GM12878 (cell line): ENCODE results near the gene IQCK. TPM values are rescaled to one million over a fixed set of nuclear protein-coding genes. Genes with fewer than 3 reads are reported as not detected.

Experiments used
- ATAC-seq: fragments of 200-7000 bp; cut with Tn5 transposase; 3 replicates; pipeline ENCODE4 v1.9.1; 2020; ENCODE audit warnings: mild to moderate bottlenecking, moderate library complexity
- BruUV-seq: library from RNA; stranded (reverse); fragments of 400-500 nt; replicated peaks from 2 replicates; lab custom pipeline; 2021; lab: Mats Ljungman, UMichigan
- CTCF ChIA-PET: fragments of 300-600 bp; sonication (Branson Sonifier 250); formaldehyde crosslinking; extraction: SDS; loops from one replicate; lab custom pipeline; 2021; ENCODE audit warnings: inconsistent platforms; lab: Yijun Ruan, JAX
- POLR2A ChIA-PET: fragments of 350-600 bp; formaldehyde crosslinking; extraction: SDS; loops from one replicate; lab custom pipeline; 2021; ENCODE audit warnings: inconsistent platforms; lab: Charles Lee
- RAD21 ChIA-PET: fragments of 300-600 bp; sonication (Branson Sonifier 250); formaldehyde crosslinking; loops from one replicate; lab custom pipeline; 2023; ENCODE audit warnings: antibody characterized with exemption; ENCODE audit not compliant: unreplicated experiment; lab: Charles Lee
- SMC1A ChIA-PET: fragments of 300-600 bp; sonication (Branson Sonifier 250); formaldehyde crosslinking; loops from one replicate; lab custom pipeline; 2023; ENCODE audit not compliant: unreplicated experiment, uncharacterized antibody; lab: Charles Lee
- DNase-seq: peaks from one replicate; pipeline ENCODE4 v3.0.0-alpha.2; 2011; ENCODE audit warnings: low read depth, low spot score
- FAIRE-seq: peaks from 3 replicates; lab custom pipeline; 2011; peaks lifted over from hg19 to GRCh38; lab: Jason Lieb, UNC
- H2AFZ ChIP-seq: 2 replicates; pipeline ENCODE4 v1.6.0; 2011; ENCODE audit warnings: low read depth, low read length, control low read depth; ENCODE audit not compliant: control insufficient read depth
- H3K27ac ChIP-seq: 2 replicates; pipeline ENCODE4 v1.5.1; 2011; ENCODE audit warnings: control low read depth; ENCODE audit not compliant: control insufficient read depth, insufficient read depth
- H3K27me3 ChIP-seq, 2 experiments: replicated peaks in 1 of 2; 2 replicates each; pipeline versions ENCODE4 v1.6.0 to v1.6.1; 2011; ENCODE audit warnings: low read length in 1 of 2; ENCODE audit not compliant: control insufficient read depth in 2 of 2, insufficient read depth in 2 of 2
- H3K36me3 ChIP-seq, 2 experiments: 2 replicates each; pipeline ENCODE4 v1.5.1; 2011; ENCODE audit warnings: low read length in 1 of 2; ENCODE audit not compliant: control insufficient read depth in 2 of 2, insufficient read depth in 2 of 2
- H3K4me1 ChIP-seq: 2 replicates; pipeline ENCODE4 v1.6.1; 2011; ENCODE audit warnings: mild to moderate bottlenecking, low read length, moderate library complexity, mixed read lengths; ENCODE audit not compliant: control insufficient read depth, insufficient read depth
- H3K4me2 ChIP-seq: 2 replicates; pipeline ENCODE4 v1.6.0; 2011; ENCODE audit warnings: control low read depth; ENCODE audit not compliant: control insufficient read depth, insufficient read depth
- H3K4me3 ChIP-seq: fragments of 200-600 bp; sonication (generic); 2 replicates; pipeline ENCODE4 v1.5.1; 2016
- H3K79me2 ChIP-seq: 2 replicates; pipeline ENCODE4 v1.6.0; 2011; ENCODE audit warnings: low read length; ENCODE audit not compliant: control insufficient read depth, insufficient read depth
- H3K9ac ChIP-seq: 2 replicates; pipeline ENCODE4 v1.8.0; 2011; ENCODE audit warnings: low read length, control low read depth, mixed read lengths; ENCODE audit not compliant: control insufficient read depth, insufficient read depth
- H3K9me3 ChIP-seq: replicated peaks from 3 replicates; pipeline ENCODE4 v1.5.1; 2011; ENCODE audit warnings: mild to moderate bottlenecking, low read length; ENCODE audit not compliant: control insufficient read depth, insufficient read depth
- H4K20me1 ChIP-seq: 2 replicates; pipeline ENCODE4 v1.6.0; 2011; ENCODE audit not compliant: control insufficient read depth, insufficient read depth
- ASH2L ChIP-seq: fragments of 300-600, 200-600 bp; sonication (generic); IDR thresholded peaks from 2 replicates; pipeline ENCODE4 v1.6.1; 2017; ENCODE audit warnings: low read depth, mild to moderate bottlenecking, borderline replicate concordance
- BCL11A ChIP-seq: IDR thresholded peaks from 2 replicates; pipeline ENCODE4 v1.6.1; 2011; ENCODE audit warnings: low read depth, low read length
- ETV6 ChIP-seq, 2 experiments: fragments of 450-650 bp in 1 of 2; IDR thresholded peaks in 1 of 2; conservative IDR thresholded peaks in 1 of 2; 2 replicates each; pipeline ENCODE4 v1.6.1; 2014; ENCODE audit warnings: antibody characterized with exemption in 1 of 2, borderline replicate concordance in 1 of 2, low read depth in 1 of 2, mild to moderate bottlenecking in 1 of 2, moderate library complexity in 1 of 2
- IRF5 ChIP-seq: fragments of 450-650 bp; IDR thresholded peaks from 2 replicates; pipeline ENCODE4 v1.6.1; 2017; ENCODE audit warnings: borderline replicate concordance
- POLR2AphosphoS5 ChIP-seq: IDR thresholded peaks from 2 replicates; pipeline ENCODE4 v1.6.1; 2011; ENCODE audit warnings: mild to moderate bottlenecking, low read length, inconsistent platforms
- TARDBP ChIP-seq: IDR thresholded peaks from 2 replicates; pipeline ENCODE4 v1.6.1; 2016; ENCODE audit warnings: borderline replicate concordance
- TCF12 ChIP-seq: IDR thresholded peaks from 2 replicates; pipeline ENCODE4 v1.6.1; 2011; ENCODE audit warnings: low read depth, mild to moderate bottlenecking, low read length
- USF2 ChIP-seq: IDR thresholded peaks from 2 replicates; pipeline ENCODE4 v1.6.1; 2011; ENCODE audit warnings: low read depth, low read length, improper control_type of control experiment, borderline replicate concordance
- ZNF207 ChIP-seq: fragments of 450-650 bp; IDR thresholded peaks from 2 replicates; pipeline ENCODE4 v1.6.1; 2014; ENCODE audit warnings: antibody characterized with exemption, mild to moderate bottlenecking, borderline replicate concordance
- WGBS: methylation state at CpG from one replicate; pipeline ENCODE4 v1.1.6; 2016; ENCODE audit warnings: low lambda C conversion rate; ENCODE audit not compliant: insufficient replicate concordance, insufficient coverage; ENCODE audit errors: missing lambda C conversion rate; 5-methylcytosine and 5-hydroxymethylcytosine counted together
- in situ Hi-C: fragments of 300-500 bp; cut with MboI; formaldehyde crosslinking; loops from 9 replicates; pipeline ENCODE4 v1.14.3; 2018; ENCODE audit warnings: mixed read lengths
- intact Hi-C: fragments of 100-400 bp; cut with micrococcal nuclease; formaldehyde crosslinking; loops from one replicate; pipeline ENCODE4 v1.14.2; 2022; ENCODE audit not compliant: unreplicated experiment
- polyA plus RNA-seq, 11 experiments: library from polyadenylated mRNA; depleted of rRNA in 4 of 11; unstranded in 6 of 11; stranded (reverse) in 5 of 11; fragments of >200 nt; fragmentation: Nextera tagmentation in 4 of 11; fragmentation: Illumina TruSeq in 1 of 11; extraction: Ambion mirVana in 4 of 11; extraction: Trizol in 1 of 11; gene quantifications; 1 replicate in 1 of 11; 2 replicates in 10 of 11; pipeline versions ENCODE4 v1.2.1 to v1.2.3, GENCODE V29; 2011 to 2016; ENCODE audit warnings: inconsistent platforms in 2 of 11, missing spikeins in 2 of 11, low read depth in 1 of 11
- total RNA-seq, 4 experiments: library from RNA; depleted of rRNA in 3 of 4; stranded (reverse); fragments of >200 nt in 3 of 4; fragmentation: Illumina TruSeq in 1 of 4; extraction: Trizol in 1 of 4; gene quantifications; 2 replicates each; pipeline versions ENCODE4 v1.2.1 to v1.2.3, GENCODE V29; 2013 to 2021

The IQCK gene
- total and polyA plus RNA-seq, 10 of the 15 experiments (the other 5 are each of a cell fraction or from before 2014, with no cell fraction given), result 1.0 to 4.2 (median 2.4) TPM

- WGBS, result 93% methylated on average over 11 of the region's 11 CpGs
- in situ Hi-C loops, result no loop called here
Measured at GRCh38 chr16:19712418-19713058, 5.5 kb upstream of the IQCK start.

GRCh38 chr16:19713697-19714096, 4.4 kb upstream of the IQCK start:
- no peak for DNase-seq
- Histone ChIP-seq H3K4me1 (no peaks in the 10 kb centered on the region; the same call in 1 of the 2 replicates), H3K27me3 (no peaks in the 10 kb centered on the region), H3K9ac (no peak overlapping the region), H3K27ac (no peak overlapping the region), H3K4me2 (no peak overlapping the region), H3K4me3 (no peak overlapping the region), H3K9me3 (no peaks in the 10 kb centered on the region), H4K20me1 (no peaks in the 10 kb centered on the region), H2AFZ (no peak overlapping the region), H3K36me3 (peaks cover 2 to 7% of the 10 kb centered on the region in 2 experiments; a peak in 3 of 4 replicates), H3K79me2 (peaks cover 26% of the 10 kb centered on the region)
- ChIA-PET RAD21 (no interaction called here), SMC1A (no interaction called here), POLR2A (no interaction called here), CTCF (no interaction called here)
- no peak for TF ChIP-seq IRF5
- TF ChIP-seq TARDBP, result no peak
- no peak for TF ChIP-seq TCF12
- no peak for TF ChIP-seq ASH2L
- no peak for TF ChIP-seq USF2
- no peak for FAIRE-seq
- intact Hi-C loops, result no loop called here
- no peak for ATAC-seq
- BruUV-seq, result no TSS peak
- in situ Hi-C loops, result no loop called here
- WGBS, result over 99% methylated on average over 6 of the region's 6 CpGs

More at GRCh38 chr16:19712418-19713058, 5.5 kb upstream of the IQCK start:
- H3K4me3 ChIP-seq, result no peak overlapping the region
- H3K79me2 ChIP-seq, result peaks cover 21% of the 10 kb centered on the region
- no peak for DNase-seq
- TF ChIP-seq USF2, result no peak
- no peak for TF ChIP-seq ZNF207
- TF ChIP-seq ETV6 (conservative IDR thresholded peaks at IDR 0.05 in 1 of 2, IDR thresholded peaks at IDR 0.05 in 1 of 2; ENCODE audit: borderline replicate concordance in 1 of 2, low read depth in 1 of 2), result no peak
- TF ChIP-seq BCL11A, result no peak
- TF ChIP-seq POLR2AphosphoS5, result no peak
- TF ChIP-seq, all 136 proteins: peak for 0
- Histone ChIP-seq H3K27ac (no peak overlapping the region), H2AFZ (no peak overlapping the region), H3K36me3 (peaks cover 2 to 9% of the 10 kb centered on the region in 2 experiments; a peak in 3 of 4 replicates), H3K4me2 (no peak overlapping the region), H3K27me3 (no peaks in the 10 kb centered on the region), H3K9me3 (no peaks in the 10 kb centered on the region), H4K20me1 (no peaks in the 10 kb centered on the region), H3K9ac (no peak overlapping the region), H3K4me1 (no peaks in the 10 kb centered on the region)
- ChIA-PET POLR2A (interaction anchor here (0.7 kb wide), 1 partner anchor 25 kb away, joined by 3 read pairs; no protein-coding TSS in a partner anchor), RAD21 (no interaction called here), SMC1A (no interaction called here), CTCF (interaction anchor here (0.7 kb wide), 1 partner anchor 210 kb away, joined by 3 read pairs; no protein-coding TSS in a partner anchor)
- ATAC-seq, result no peak
- no TSS peak for BruUV-seq
- intact Hi-C loops, result no loop called here
- FAIRE-seq, result no peak
